Measurements from ENCODE around the gene PLCD3.

PLCD3 gene

DNA sequence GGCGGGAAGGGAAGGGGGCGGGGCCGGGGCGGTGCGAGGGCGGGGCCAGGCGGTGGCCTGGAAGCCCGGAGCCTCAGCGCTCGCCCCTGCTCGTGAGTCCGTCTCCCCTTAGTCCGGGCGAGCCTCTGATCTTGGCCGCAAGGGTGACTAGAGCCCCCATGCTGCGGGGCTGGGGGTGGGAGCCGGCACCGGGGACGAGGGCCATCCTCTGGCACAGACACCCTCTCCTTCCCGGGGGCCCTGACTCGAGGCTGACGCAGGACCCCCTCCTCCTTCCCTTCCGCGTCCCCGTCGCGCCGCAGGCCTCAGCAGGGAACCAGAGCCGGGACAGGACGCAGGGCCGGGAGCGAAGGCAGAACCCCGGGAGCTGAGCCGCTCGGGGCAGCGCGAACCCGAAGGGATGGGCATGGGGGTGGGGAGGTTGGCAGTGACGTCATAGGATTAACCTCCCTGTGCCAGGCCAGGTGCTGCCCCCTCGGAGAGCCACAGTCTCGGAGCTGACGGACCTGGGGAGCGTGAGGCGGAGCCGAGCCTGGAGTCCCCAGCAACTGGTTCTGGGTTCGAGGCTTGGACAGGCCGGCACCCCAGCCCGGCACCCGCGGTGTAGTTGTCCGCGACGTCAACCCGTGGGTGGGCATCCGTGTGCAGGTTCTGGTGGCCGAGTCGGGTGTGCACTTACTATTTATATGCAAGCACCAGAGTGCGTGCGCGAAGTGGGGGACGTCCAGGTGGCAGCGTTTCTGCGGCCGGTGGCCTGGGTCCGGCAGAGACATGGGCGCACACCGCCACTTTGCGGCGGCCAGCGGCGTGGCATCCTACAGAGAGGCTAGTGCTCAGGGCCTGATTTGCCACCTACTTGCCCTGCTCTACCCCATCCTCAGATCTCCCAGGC lies 503 bp upstream of the PLCD3 start:
- no peak for TF ChIP-seq GATA3 (IDR thresholded peaks at IDR 0.05; ENCODE audit: low read depth, low read length)
- TF ChIP-seq GATA2 (IDR thresholded peaks at IDR 0.05; ENCODE audit: low read depth, low read length), result no peak

GRCh38 chr17:45131616-45132319 lies 547 bp downstream of the PLCD3 start:
- TF ChIP-seq GATA3 (IDR thresholded peaks at IDR 0.05; ENCODE audit: low read depth, low read length) (no peak), GATA2 (IDR thresholded peaks at IDR 0.05; ENCODE audit: low read depth, low read length) (no peak)

DNA sequence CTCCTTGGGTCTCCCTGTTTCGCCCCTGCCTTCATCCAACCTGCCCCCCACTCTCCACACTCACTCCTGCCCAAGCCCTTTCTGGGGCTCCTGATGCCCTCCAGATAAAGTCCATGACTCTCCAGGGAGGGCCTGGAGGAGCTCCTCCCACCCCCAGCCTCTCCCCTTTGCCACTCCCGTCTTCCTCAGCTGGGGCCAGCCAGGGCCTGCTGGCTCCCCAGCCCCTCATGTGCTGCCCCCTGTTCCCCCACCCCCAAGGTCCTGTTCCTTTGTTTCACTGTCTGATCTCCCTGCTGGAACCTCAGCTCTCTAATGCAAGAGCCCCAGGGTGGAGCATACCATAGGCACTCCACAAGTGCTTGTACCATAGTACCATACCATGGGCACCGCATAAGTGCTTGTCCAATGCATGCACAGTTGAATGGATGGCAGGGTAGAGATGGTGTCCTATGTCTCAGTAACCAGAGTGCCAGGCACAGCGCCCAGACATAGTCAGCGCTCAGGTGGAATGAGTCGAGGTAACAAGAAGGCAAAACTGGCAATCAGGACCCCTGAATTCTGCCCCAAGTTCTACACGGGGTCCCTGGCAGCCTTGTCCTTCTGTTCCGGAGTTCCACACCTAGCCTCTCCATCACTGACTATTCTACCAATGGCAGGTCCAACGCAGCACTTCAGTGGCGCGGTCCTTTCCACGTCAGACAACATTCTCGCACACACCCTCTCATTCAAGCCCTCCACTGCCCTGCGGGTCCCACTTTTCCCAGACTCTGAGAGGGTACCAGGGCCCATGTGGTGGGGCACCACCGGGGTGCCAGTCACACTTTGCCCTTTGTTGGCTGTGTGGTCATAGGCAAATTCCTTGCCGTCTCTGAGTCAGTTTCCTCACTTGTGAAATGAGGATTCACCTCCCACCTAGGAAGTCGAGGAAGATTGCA lies 1.4 kb downstream of the PLCD3 start:
- TF ChIP-seq GATA2 (IDR thresholded peaks at IDR 0.05; ENCODE audit: low read depth, low read length), result no peak
- no peak for TF ChIP-seq GATA3 (IDR thresholded peaks at IDR 0.05; ENCODE audit: low read depth, low read length)

GRCh38 chr17:45129940-45130680 lies 2.2 kb downstream of the PLCD3 start:
- TF ChIP-seq GATA3 (IDR thresholded peaks at IDR 0.05; ENCODE audit: low read depth, low read length) (no peak), GATA2 (IDR thresholded peaks at IDR 0.05; ENCODE audit: low read depth, low read length) (no peak)

GRCh38 chr17:45129426-45129939 lies 2.8 kb downstream of the PLCD3 start:
- TF ChIP-seq GATA2 (IDR thresholded peaks at IDR 0.05; ENCODE audit: low read depth, low read length) (no peak), GATA3 (IDR thresholded peaks at IDR 0.05; ENCODE audit: low read depth, low read length) (no peak)

DNA sequence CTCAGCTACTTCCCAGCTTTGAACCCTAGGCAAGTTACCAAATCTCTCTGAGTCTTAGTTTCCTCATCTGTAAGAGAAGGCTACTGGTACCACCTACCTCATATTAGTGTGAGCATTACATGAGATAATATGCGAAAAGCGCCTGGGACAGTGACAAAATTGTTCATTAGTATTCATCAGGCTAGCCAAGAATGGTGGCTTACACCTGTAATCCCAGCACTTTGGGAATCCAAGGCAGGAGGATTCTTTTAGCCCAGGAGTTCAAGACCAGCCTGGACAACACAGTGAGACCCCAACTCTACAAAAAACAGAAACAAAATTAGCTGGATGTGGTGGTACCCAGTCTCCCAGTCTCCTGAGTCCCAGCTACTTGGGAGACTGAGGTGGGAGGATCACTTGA lies 3.3 kb downstream of the PLCD3 start:
- TF ChIP-seq GATA3 (IDR thresholded peaks at IDR 0.05; ENCODE audit: low read depth, low read length), result no peak
- no peak for TF ChIP-seq GATA2 (IDR thresholded peaks at IDR 0.05; ENCODE audit: low read depth, low read length)

GRCh38 chr17:45128331-45128730 lies 4.0 kb downstream of the PLCD3 start:
- TF ChIP-seq GATA2 (IDR thresholded peaks at IDR 0.05; ENCODE audit: low read depth, low read length) (no peak), GATA3 (IDR thresholded peaks at IDR 0.05; ENCODE audit: low read depth, low read length) (no peak)

- no peak for TF ChIP-seq GATA3 (IDR thresholded peaks at IDR 0.05; ENCODE audit: low read depth, low read length)
- no peak for TF ChIP-seq GATA2 (IDR thresholded peaks at IDR 0.05; ENCODE audit: low read depth, low read length)
These were observed 4.6 kb downstream of the PLCD3 start for GRCh38 chr17:45127548-45128300.

DNA sequence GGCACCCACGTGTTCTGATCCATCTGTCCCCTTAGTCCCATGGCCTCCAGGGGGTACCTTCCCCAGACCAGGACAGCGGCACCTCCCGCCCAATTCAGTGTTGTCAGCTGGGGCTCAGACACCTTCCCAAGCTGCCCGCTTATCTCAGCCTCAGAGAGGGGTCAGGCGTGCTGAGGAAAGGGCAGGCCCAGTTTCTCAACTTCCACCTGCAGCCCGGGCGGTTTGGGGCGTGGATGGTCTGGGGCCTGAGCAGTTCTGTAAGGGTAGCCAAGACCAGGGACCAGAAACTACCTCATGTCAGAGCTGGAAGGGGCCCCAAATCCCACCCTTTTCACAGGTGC lies 5.1 kb downstream of the PLCD3 start:
- no peak for TF ChIP-seq GATA2 (IDR thresholded peaks at IDR 0.05; ENCODE audit: low read depth, low read length)
- TF ChIP-seq GATA3 (IDR thresholded peaks at IDR 0.05; ENCODE audit: low read depth, low read length), result no peak

GRCh38 chr17:45125509-45125908 lies 6.8 kb downstream of the PLCD3 start:
- TF ChIP-seq GATA3 (IDR thresholded peaks at IDR 0.05; ENCODE audit: low read depth, low read length), result no peak
- no peak for TF ChIP-seq GATA2 (IDR thresholded peaks at IDR 0.05; ENCODE audit: low read depth, low read length)

DNA sequence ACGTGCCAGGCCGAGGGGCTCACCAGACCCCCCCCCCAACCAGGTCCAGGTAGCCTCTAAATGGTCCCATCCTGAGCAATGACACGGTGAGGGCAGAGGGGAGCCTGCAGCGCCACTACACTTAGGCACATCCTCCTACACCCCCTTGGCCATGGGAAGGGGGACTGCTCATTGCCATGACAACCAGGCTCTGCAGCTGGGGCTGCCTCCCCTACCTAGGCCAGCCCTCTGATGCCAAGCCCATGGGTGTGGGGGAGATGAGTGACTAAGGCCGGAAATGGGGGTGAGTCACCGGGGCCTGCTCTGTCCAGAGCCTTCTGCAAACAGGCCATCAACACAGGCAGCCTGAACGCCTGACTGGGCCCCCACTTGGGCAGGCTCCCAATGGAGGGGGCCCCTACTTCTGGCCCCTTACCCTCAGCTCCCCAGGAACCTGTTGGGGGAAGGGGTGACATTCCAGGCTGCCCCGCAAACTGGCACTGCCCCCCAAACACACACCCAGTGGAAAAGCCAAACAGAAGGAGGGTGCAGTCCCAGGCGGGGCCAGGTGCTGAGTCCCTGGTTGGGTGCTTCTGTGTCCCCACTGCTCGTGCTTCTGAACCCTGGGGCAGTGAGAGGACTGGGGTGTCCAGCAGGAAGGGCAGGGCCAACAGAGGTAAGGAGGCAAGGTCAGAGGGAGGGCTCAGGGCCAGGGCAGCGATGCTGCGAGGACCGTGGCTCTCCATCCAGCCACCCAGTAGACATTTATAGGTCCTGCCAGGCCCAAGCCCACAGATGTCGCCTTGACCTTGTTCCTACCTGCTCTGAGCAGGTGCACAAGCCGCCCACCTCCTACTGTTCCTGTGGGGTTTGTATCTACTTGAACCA lies 8.2 kb downstream of the PLCD3 start:
- no peak for TF ChIP-seq GATA2 (IDR thresholded peaks at IDR 0.05; ENCODE audit: low read depth, low read length)
- no peak for TF ChIP-seq GATA3 (IDR thresholded peaks at IDR 0.05; ENCODE audit: low read depth, low read length)
